Measurements from ENCODE around the gene UBAC2. TPM values are rescaled to one million over a fixed set of nuclear protein-coding genes. Genes with fewer than 3 reads are reported as not detected.

Gene UBAC2
- polyA plus RNA-seq, 4 donors: 56.2 to 92.6 (median 76.0) TPM

DNA sequence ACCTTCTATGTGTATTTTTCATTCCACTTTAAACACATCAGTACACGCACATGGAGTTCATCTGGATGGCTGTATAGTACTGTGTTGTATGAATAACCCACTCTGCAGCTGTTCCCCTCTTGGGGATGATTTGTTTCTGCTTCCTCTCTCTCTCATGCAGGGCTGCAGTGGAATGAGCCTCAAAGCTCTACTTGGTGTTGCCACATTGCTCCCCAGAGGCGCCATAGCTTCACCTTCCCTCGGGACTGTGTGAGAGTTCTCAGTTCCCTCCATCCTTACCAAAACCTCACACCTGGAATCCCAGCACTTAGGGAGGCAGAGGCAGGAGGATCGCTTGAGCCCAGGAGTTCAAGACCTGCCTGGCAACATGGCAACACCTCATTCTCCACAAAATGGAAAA, 134.9 kb downstream of the UBAC2 start:
- Histone ChIP-seq H3K4me3 (ENCODE audit: low read depth in 1 of 3, low read length in 3 of 3) (no peak overlapping the region), H3K4me1 (ENCODE audit: control insufficient read depth in 3 of 3, insufficient read depth in 2 of 3, low read depth in 1 of 3, low read length in 2 of 3) (no peaks in the 10 kb centered on the region), H3K27me3 (ENCODE audit: control insufficient read depth in 3 of 3, insufficient read depth in 3 of 3, low read length in 3 of 3) (no peaks in the 10 kb centered on the region), H3K9me3 (ENCODE audit: control insufficient read depth in 2 of 2, insufficient read depth in 1 of 2, low read depth in 1 of 2, low read length in 1 of 2) (no peaks in the 10 kb centered on the region), H3K36me3 (ENCODE audit: control insufficient read depth in 3 of 3, insufficient read depth in 2 of 3, low read depth in 1 of 3, low read length in 3 of 3) (peaks cover 2 to 23% (median 10%) of the 10 kb centered on the region in 3 donors), H3K27ac (ENCODE audit: low read depth in 1 of 3, low read length in 2 of 3) (no peak overlapping the region)
- WGBS, 3 donors: 87 to 95% (median 94%) methylated on average over 4 of the region's 4 CpGs
- FAIRE-seq (no peak), DNase-seq (no peak)

DNA sequence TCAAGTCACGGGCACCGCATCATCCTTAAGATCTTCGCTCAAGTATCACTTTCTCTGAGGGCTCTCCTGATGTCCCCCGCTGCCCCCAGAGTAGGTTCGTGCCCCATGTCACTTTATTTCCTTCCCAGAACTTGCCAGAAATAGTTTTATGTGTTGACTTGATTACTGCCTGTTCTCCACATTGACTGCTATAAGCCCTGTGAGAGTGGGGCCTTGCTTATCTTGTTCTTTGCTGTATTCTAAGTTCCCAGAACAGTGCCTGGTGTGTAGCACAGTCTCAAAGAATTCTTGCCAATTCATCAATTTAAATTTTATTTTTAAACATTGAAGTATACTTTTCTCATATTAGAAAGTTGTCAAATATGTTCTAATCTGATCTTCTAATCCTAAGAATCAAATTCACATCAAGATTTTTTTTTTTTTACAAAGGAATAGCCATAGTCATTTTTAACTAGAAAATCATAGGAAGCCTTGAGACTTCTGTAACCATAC, 138.6 kb downstream of the UBAC2 start:
- FAIRE-seq (no peak), DNase-seq (no peak)
- 88 to 90% (median 88%) methylated on average over 5 of the region's 5 CpGs for WGBS, 3 donors
- Histone ChIP-seq H3K36me3 (ENCODE audit: control insufficient read depth in 3 of 3, insufficient read depth in 2 of 3, low read depth in 1 of 3, low read length in 3 of 3) (peaks cover 8 to 41% (median 12%) of the 10 kb centered on the region in 3 donors), H3K27ac (ENCODE audit: low read depth in 1 of 3, low read length in 2 of 3) (peak overlapping the region in 1 of 3 donors; percentile 2), H3K4me1 (ENCODE audit: control insufficient read depth in 3 of 3, insufficient read depth in 2 of 3, low read depth in 1 of 3, low read length in 2 of 3) (no peaks in the 10 kb centered on the region), H3K27me3 (ENCODE audit: control insufficient read depth in 3 of 3, insufficient read depth in 3 of 3, low read length in 3 of 3) (no peaks in the 10 kb centered on the region), H3K9me3 (ENCODE audit: control insufficient read depth in 2 of 2, insufficient read depth in 1 of 2, low read depth in 1 of 2, low read length in 1 of 2) (no peaks in the 10 kb centered on the region), H3K4me3 (ENCODE audit: low read depth in 1 of 3, low read length in 3 of 3) (no peak overlapping the region)

DNA sequence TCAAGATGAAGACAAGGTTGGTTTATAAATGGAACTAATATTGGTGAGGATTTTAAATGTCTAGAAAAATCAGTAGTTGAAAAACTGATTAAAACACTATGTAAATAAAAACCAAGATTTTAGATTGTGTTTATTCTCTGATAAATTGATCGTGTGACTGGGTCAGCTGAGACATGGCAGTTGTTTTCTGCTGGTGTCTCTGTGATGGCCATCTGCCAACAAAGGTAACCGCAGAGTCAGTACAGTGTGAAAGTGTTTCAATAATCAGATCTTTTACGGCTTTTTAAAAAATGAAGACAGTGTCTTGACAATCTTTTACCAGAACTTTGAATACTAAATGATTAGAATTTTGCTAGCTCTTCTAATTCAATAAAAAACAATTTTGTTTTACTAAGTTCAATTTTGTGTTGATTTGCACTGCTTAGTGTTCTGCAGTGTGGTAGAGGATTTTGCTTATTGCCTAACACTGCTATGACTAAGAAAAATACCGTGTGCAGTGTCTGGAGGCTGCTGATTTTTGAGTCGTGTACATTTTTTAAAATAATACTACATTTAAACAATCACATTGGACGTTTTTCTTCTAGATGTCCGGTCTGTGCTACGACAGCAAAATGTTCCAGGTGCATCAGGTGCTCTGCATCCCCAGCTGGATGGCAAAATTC, 139.2 kb downstream of the UBAC2 start:
- Histone ChIP-seq H3K27me3 (ENCODE audit: control insufficient read depth in 3 of 3, insufficient read depth in 3 of 3, low read length in 3 of 3) (no peaks in the 10 kb centered on the region), H3K4me1 (ENCODE audit: control insufficient read depth in 3 of 3, insufficient read depth in 2 of 3, low read depth in 1 of 3, low read length in 2 of 3) (no peaks in the 10 kb centered on the region), H3K36me3 (ENCODE audit: control insufficient read depth in 3 of 3, insufficient read depth in 2 of 3, low read depth in 1 of 3, low read length in 3 of 3) (peaks cover 10 to 45% (median 12%) of the 10 kb centered on the region in 3 donors), H3K27ac (ENCODE audit: low read depth in 1 of 3, low read length in 2 of 3) (peak overlapping the region in 1 of 3 donors; percentile 15), H3K9me3 (ENCODE audit: control insufficient read depth in 2 of 2, insufficient read depth in 1 of 2, low read depth in 1 of 2, low read length in 1 of 2) (no peaks in the 10 kb centered on the region), H3K4me3 (ENCODE audit: low read depth in 1 of 3, low read length in 3 of 3) (no peak overlapping the region)
- DNase-seq (peak in 1 of 2 donors; percentile 28), FAIRE-seq (no peak)
- 64 to 72% (median 71%) methylated on average over 8 of the region's 8 CpGs for WGBS, 3 donors

DNA sequence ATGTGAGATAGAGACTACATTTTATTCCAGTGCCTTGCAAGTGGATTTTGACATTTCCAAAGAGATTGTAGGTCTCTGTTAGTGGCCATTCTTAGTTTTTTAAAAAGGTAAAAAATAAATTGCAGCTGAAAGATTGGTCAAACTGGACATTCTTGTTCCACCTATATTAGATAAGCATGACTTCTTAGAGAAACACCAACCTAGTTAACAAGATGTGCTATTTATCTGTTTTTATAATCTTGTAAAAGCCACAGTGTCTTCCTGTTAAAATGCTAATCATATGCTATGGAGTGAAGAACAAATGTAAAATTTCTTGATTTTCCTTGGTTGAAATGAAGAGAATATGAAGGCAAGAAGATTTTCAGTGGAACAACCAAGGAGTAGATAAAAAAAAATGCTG, 140.0 kb downstream of the UBAC2 start:
- H3K36me3 ChIP-seq (ENCODE audit: control insufficient read depth in 3 of 3, insufficient read depth in 2 of 3, low read depth in 1 of 3, low read length in 3 of 3): peaks cover 11 to 49% (median 15%) of the 10 kb centered on the region in 3 donors
- no peaks in the 10 kb centered on the region for H3K27me3 ChIP-seq (ENCODE audit: control insufficient read depth in 3 of 3, insufficient read depth in 3 of 3, low read length in 3 of 3)
- FAIRE-seq (no peak), DNase-seq (no peak)
- no peaks in the 10 kb centered on the region for H3K4me1 ChIP-seq (ENCODE audit: control insufficient read depth in 3 of 3, insufficient read depth in 2 of 3, low read depth in 1 of 3, low read length in 2 of 3)
- H3K4me3 ChIP-seq (ENCODE audit: low read depth in 1 of 3, low read length in 3 of 3): no peak overlapping the region
- no peak overlapping the region for H3K27ac ChIP-seq (ENCODE audit: low read depth in 1 of 3, low read length in 2 of 3)
- H3K9me3 ChIP-seq (ENCODE audit: control insufficient read depth in 2 of 2, insufficient read depth in 1 of 2, low read depth in 1 of 2, low read length in 1 of 2): no peaks in the 10 kb centered on the region

DNA sequence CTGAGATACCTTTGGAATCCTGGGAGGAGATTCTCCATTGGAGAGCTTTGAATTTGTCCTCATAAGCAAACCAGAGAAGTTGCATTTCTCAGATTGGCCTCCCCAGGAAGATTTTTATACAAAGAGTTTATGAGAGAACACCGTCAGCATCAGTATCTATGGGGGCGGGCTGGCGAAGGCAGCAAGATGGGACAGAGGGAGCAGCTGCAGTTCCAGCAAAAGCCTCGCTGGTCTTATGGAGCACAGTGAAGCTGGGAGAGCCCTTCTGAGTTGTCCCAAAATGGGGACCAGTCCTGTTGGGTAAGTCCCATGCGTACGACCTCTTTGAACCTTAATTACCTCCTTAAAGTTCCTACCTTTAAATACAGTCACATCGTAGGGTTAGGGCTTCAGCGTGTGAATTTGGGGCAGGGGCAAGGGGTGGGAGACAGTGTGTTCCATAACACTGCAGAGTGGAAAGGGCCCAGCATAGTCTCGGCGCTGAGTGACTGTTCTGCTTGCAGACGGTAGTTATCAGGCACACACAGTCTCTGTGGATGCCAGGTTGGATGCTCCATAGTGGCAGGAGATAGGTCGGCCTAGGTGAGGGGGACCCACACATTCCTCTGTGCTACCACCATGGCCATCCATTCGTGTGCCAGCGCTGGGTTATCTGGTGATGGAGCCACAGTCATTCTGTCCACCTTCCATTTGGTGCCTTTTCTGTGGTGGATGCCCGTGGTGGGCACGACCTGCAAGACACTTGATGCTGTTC, 141.5 kb downstream of the UBAC2 start:
- H3K27me3 ChIP-seq (ENCODE audit: control insufficient read depth in 3 of 3, insufficient read depth in 3 of 3, low read length in 3 of 3): no peaks in the 10 kb centered on the region
- no peak overlapping the region for H3K4me3 ChIP-seq (ENCODE audit: low read depth in 1 of 3, low read length in 3 of 3)
- FAIRE-seq (no peak), DNase-seq (no peak)
- no peaks in the 10 kb centered on the region for H3K9me3 ChIP-seq (ENCODE audit: control insufficient read depth in 2 of 2, insufficient read depth in 1 of 2, low read depth in 1 of 2, low read length in 1 of 2)
- H3K4me1 ChIP-seq (ENCODE audit: control insufficient read depth in 3 of 3, insufficient read depth in 2 of 3, low read depth in 1 of 3, low read length in 2 of 3): no peaks in the 10 kb centered on the region
- 97 to 99% (median 98%) methylated on average over 16 of the region's 16 CpGs for WGBS, 3 donors
- no peak overlapping the region for H3K27ac ChIP-seq (ENCODE audit: low read depth in 1 of 3, low read length in 2 of 3)
- H3K36me3 ChIP-seq (ENCODE audit: control insufficient read depth in 3 of 3, insufficient read depth in 2 of 3, low read depth in 1 of 3, low read length in 3 of 3): peaks cover 15 to 56% (median 18%) of the 10 kb centered on the region in 3 donors

DNA sequence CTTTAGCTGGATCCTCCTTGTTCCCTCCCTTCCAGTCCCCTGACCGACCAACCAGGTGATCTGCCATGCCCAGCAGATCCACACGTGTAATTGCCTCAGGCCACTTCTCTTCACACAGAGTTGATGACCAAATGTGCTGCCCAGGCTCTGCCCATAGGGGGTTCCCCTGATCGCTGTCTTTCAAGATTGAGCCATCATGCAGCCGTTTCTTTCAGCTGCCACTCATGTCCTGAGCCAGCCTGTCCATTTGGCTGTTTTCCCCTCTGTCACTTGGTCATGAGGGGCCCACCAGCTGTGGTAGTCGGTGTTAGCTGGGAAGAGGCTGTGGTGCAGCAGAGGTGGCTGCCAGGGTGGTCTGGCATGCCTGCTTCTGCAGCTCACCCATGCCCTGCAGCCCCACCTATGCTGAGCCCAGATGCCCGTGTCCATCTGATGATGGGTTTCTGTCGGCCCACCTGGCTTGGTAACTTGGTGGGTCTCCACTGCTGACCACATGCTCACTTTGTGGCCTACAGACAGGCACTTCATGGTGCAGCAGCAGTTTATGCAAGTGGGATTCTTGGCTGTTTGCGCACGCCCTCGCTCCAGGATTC, 142.2 kb downstream of the UBAC2 start:
- peaks cover 15 to 60% (median 21%) of the 10 kb centered on the region in 3 donors for H3K36me3 ChIP-seq (ENCODE audit: control insufficient read depth in 3 of 3, insufficient read depth in 2 of 3, low read depth in 1 of 3, low read length in 3 of 3)
- FAIRE-seq (no peak), DNase-seq (no peak)
- H3K27me3 ChIP-seq (ENCODE audit: control insufficient read depth in 3 of 3, insufficient read depth in 3 of 3, low read length in 3 of 3): no peaks in the 10 kb centered on the region
- no peak overlapping the region for H3K4me3 ChIP-seq (ENCODE audit: low read depth in 1 of 3, low read length in 3 of 3)
- 79 to 90% (median 88%) methylated on average over 10 of the region's 10 CpGs for WGBS, 3 donors
- no peaks in the 10 kb centered on the region for H3K4me1 ChIP-seq (ENCODE audit: control insufficient read depth in 3 of 3, insufficient read depth in 2 of 3, low read depth in 1 of 3, low read length in 2 of 3)
- no peak overlapping the region for H3K27ac ChIP-seq (ENCODE audit: low read depth in 1 of 3, low read length in 2 of 3)
- H3K9me3 ChIP-seq (ENCODE audit: control insufficient read depth in 2 of 2, insufficient read depth in 1 of 2, low read depth in 1 of 2, low read length in 1 of 2): no peaks in the 10 kb centered on the region

DNA sequence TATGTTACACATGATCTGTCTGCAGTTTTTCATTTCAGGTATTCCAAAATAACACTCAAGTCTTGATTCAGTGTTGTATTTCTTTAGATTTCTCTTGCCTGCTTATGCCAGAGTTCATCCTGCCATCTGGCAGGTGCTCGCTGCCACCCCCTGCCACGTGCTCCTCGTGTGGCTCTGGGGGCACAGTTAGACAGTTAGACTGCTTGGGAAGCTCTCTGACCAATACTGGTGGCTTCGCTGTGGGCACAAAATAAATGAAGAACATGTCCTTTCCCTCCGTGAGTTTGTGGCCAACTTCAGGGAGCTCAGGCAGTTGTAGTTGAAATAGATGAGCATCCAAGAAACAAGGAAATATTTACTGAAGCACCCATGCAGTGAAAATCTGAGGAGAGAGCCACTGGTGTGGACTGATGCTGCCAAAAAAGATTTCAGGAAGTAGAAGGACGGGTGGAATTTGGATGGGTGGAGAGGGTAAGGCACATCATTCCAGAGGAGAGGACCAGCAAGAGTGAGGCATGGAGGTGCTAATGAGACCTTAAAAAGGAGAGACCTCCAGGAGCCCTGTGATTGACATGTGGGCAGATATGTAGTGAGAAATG, 144.1 kb downstream of the UBAC2 start:
- Histone ChIP-seq H3K27me3 (ENCODE audit: control insufficient read depth in 3 of 3, insufficient read depth in 3 of 3, low read length in 3 of 3) (no peaks in the 10 kb centered on the region), H3K27ac (ENCODE audit: low read depth in 1 of 3, low read length in 2 of 3) (no peak overlapping the region), H3K36me3 (ENCODE audit: control insufficient read depth in 3 of 3, insufficient read depth in 2 of 3, low read depth in 1 of 3, low read length in 3 of 3) (peaks cover 17 to 73% (median 22%) of the 10 kb centered on the region in 3 donors), H3K4me1 (ENCODE audit: control insufficient read depth in 3 of 3, insufficient read depth in 2 of 3, low read depth in 1 of 3, low read length in 2 of 3) (no peaks in the 10 kb centered on the region), H3K9me3 (ENCODE audit: control insufficient read depth in 2 of 2, insufficient read depth in 1 of 2, low read depth in 1 of 2, low read length in 1 of 2) (no peaks in the 10 kb centered on the region), H3K4me3 (ENCODE audit: low read depth in 1 of 3, low read length in 3 of 3) (no peak overlapping the region)
- DNase-seq (no peak), FAIRE-seq (no peak)
- 92 to 95% (median 92%) methylated on average over 6 of the region's 6 CpGs for WGBS, 3 donors

DNA sequence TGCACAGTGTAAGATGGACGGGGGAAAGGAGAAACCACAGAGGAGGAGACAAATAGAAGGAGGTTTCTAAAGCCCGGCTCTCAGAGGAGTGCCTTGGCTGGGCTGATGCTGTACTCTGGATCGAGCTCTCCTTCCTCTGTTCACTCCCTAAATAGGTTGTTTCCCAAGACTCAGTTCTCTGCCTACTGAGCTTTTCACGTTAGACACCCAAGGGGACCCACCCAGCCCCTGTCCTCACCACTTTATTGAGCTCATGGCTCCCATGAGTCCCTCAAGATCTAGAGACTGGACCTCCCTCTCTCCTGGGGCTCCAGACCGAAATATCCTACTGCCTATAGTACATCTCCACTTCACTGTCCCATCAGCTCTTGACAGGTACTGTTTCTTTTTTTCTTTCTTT, 144.7 kb downstream of the UBAC2 start:
- H3K4me3 ChIP-seq (ENCODE audit: low read depth in 1 of 3, low read length in 3 of 3): no peak overlapping the region
- no peaks in the 10 kb centered on the region for H3K4me1 ChIP-seq (ENCODE audit: control insufficient read depth in 3 of 3, insufficient read depth in 2 of 3, low read depth in 1 of 3, low read length in 2 of 3)
- H3K27me3 ChIP-seq (ENCODE audit: control insufficient read depth in 3 of 3, insufficient read depth in 3 of 3, low read length in 3 of 3): no peaks in the 10 kb centered on the region
- FAIRE-seq (no peak), DNase-seq (no peak)
- H3K9me3 ChIP-seq (ENCODE audit: control insufficient read depth in 2 of 2, insufficient read depth in 1 of 2, low read depth in 1 of 2, low read length in 1 of 2): no peaks in the 10 kb centered on the region
- 89 to 95% (median 93%) methylated on average over 5 of the region's 5 CpGs for WGBS, 3 donors
- peaks cover 15 to 72% (median 20%) of the 10 kb centered on the region in 3 donors for H3K36me3 ChIP-seq (ENCODE audit: control insufficient read depth in 3 of 3, insufficient read depth in 2 of 3, low read depth in 1 of 3, low read length in 3 of 3)
- no peak overlapping the region for H3K27ac ChIP-seq (ENCODE audit: low read depth in 1 of 3, low read length in 2 of 3)

Measured in small intestine (tissue), 7 donors.